Retinal pigment epithelial cell (primary cell): ENCODE measurements around the gene MBNL2.

Experiments used
- DNase-seq: peaks from one replicate; pipeline ENCODE4 v3.0.0-alpha.2; 2010; ENCODE audit warnings: low read depth
- H3K4me3 ChIP-seq: 2 replicates; pipeline ENCODE4 v1.5.1; 2011; ENCODE audit warnings: mild to moderate bottlenecking, low read length, control low read depth, moderate library complexity
- TF ChIP-seq, protein P1 (sequence below): conservative IDR thresholded peaks from 2 replicates; pipeline ENCODE4 v1.5.1; 2011; ENCODE audit warnings: low read depth, low read length, control low read depth, inconsistent platforms

Gene MBNL2

DNA sequence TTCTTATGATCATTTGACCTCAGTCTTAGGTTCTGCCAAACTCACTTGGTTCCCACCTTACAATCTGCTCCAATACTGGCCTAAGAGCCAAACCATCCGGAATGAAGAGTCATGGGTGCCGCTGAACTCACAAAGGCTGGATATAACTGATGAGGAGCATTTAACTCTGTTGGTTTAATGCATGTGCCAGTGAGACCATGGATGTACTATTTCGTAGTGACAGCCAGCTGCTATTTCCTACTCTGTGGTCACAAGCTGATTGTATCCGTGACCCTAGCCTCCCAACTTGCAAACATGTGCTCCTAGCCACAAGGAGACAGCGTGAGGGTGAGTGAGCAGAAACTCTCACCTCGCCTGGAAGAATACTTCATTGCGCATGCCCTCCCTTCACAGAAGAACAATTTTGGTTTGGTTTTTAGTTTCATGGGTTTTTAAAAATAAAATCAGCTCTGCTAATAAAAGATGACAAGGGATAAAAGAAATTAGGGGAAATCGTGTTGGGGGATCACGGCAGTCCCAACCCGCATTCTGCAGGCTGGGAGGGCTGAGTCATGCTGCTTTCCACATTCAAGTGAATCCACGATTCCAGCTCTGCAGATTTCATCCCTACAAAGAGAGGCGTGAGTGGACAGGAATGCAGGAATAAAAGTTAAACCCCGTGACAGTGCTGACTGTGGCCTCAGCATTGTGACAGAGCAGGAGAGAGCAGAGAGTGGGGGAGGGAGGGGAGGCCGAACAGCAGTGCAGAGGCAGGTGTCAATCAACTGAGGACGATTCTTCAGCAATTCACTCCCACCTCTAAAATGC is 145.1 kb downstream of the MBNL2 start:
- H3K4me3 ChIP-seq: peak overlapping the region; percentile 11
- peak; percentile 81 for DNase-seq
- TF ChIP-seq, protein P1, sequence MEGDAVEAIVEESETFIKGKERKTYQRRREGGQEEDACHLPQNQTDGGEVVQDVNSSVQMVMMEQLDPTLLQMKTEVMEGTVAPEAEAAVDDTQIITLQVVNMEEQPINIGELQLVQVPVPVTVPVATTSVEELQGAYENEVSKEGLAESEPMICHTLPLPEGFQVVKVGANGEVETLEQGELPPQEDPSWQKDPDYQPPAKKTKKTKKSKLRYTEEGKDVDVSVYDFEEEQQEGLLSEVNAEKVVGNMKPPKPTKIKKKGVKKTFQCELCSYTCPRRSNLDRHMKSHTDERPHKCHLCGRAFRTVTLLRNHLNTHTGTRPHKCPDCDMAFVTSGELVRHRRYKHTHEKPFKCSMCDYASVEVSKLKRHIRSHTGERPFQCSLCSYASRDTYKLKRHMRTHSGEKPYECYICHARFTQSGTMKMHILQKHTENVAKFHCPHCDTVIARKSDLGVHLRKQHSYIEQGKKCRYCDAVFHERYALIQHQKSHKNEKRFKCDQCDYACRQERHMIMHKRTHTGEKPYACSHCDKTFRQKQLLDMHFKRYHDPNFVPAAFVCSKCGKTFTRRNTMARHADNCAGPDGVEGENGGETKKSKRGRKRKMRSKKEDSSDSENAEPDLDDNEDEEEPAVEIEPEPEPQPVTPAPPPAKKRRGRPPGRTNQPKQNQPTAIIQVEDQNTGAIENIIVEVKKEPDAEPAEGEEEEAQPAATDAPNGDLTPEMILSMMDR: no peak

DNA sequence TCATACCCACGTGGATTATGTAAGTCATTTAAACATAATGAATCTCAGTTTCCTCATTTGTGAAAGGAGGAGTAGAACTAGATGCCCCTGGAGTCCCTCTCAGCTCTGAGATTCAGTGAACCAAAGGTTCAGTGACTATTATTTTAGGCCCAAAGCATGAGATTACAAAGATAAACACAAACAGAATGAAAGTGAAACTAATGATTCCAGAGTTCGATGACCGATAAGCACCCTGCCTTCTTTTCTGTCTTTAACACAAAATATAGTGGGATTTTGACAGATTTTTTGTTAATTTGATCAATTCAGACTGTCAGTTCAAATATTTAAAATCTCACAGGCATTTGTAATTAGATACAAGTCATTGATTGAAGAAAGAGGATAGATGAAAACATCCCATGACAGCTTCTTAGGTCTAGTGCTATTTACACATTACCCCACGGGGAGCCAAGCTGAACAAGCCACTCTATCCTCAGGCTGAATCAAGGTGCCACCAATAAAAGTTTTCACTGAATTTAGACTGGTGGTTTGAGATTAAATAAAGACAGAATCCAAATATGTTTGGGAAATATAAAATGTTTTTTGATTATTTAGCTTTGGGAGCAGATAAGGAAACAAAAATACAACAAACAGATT is 147.2 kb downstream of the MBNL2 start:
- DNase-seq: no peak
- no peak overlapping the region for H3K4me3 ChIP-seq
- TF ChIP-seq, protein P1: no peak

DNA sequence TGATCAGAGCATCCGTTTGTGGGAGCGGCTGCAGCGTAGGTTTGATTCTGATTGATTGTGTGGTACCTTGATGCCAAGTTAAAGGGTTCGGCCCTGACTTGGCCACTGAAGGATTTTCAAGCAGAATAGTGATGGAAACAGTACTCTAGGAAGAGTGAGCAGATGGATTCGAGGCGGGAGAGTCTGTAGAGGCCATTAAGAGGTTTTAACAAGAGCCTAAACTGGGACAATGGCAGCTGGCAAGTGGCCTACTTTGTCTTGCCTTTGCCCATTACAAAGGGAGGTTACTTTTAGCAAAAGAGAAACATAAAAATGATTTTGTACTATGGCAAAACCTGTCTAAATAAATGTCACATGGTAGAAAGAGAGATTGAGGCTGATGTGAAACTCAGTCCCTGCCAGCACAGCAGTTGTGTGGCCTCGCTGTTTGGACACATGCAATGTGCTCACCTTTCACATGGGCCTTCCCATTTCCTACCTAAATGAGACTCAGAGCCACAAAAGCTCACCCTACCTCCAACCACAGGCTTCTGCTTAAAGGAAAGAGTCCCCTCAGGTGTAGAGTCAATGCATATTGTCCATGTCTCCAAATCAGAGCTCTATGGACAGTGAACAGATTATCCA is 149.5 kb downstream of the MBNL2 start:
- no peak for DNase-seq
- no peak overlapping the region for H3K4me3 ChIP-seq
- TF ChIP-seq, protein P1: no peak

DNA sequence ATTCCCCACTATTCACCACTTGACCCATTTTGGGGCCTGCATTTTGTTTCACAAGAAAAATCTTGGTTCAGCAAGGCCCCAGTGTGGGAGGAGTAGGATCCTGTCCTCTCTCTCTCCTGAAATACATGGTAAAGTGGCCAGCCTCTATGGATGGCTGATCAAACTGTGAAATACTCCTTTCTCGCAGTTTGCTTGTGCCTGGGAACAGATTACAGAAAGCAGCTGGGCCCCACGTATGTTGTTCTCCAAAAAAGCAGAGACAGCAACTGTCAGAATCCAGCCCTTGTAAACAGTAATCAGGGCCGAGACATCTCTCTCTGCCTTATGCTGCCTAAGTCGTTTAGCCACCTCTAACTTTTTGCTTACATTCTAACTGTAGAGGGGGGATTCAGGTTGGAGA is 150.8 kb downstream of the MBNL2 start:
- TF ChIP-seq, protein P1: no peak
- H3K4me3 ChIP-seq: no peak overlapping the region
- no peak for DNase-seq

DNA sequence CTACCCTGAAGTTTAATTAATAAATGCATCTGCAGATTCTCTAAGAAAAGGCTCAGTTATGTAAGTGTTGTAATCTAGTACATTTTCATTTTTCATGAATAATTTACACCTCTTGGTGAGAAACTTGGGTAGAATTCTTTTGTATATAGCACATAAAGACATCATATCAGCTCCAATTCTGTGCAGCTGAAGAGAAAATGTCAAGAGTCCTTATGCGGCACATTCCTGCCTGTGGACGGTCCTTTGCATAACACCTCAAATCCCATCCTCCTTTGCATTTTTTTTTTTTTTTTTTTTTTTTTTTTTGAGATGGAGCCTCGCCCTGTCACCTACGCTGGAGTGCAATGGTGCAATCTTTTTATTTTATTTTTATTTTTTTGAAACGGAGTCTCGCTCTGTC is 151.7 kb downstream of the MBNL2 start:
- TF ChIP-seq, protein P1: no peak
- no peak for DNase-seq
- no peak overlapping the region for H3K4me3 ChIP-seq

DNA sequence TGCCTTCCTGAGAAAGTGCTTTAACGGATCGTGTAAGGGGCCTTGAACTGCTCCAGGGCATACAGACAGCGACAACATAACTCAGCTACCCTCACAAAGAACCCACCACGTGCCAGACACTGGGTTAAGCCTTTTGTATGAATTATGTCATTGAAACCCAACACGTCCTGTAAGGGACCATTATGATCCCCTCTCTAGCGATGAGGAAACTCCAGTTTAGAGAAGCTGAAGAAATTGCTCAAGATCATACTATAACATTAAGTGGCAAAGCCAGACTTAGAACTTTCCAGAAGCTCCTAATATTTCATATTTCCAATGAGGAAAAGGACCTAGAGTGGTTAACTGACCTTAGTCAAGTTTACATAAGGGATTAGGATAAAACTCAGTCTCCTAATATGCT is 154.8 kb downstream of the MBNL2 start:
- TF ChIP-seq, protein P1: no peak
- no peak for DNase-seq
- no peak overlapping the region for H3K4me3 ChIP-seq
